GM18498 (cell line): Measurements from ENCODE around the gene IL17REL.

Experiments used
- ATAC-seq: cut with Tn5 transposase; IDR thresholded peaks from one replicate; pipeline ENCODE4 v1.9.1; 2021; ENCODE audit warnings: mild to moderate bottlenecking, moderate library complexity; ENCODE audit not compliant: unreplicated experiment

IL17REL gene

GRCh38 chr22:50046481-50047245 is 34.1 kb upstream of the IL17REL start:
- ATAC-seq = no peak

- ATAC-seq = no peak
Measured at GRCh38 chr22:50046019-50046415, 33.5 kb upstream of the IL17REL start.

GRCh38 chr22:50045211-50046018 is 32.9 kb upstream of the IL17REL start:
- no peak for ATAC-seq

- ATAC-seq = no peak
Measured at GRCh38 chr22:50044485-50045118, 32.0 kb upstream of the IL17REL start.

- no peak for ATAC-seq
Measured at GRCh38 chr22:50041361-50042065, 28.9 kb upstream of the IL17REL start.

- no peak for ATAC-seq
Measured at GRCh38 chr22:50040717-50041116, 28.2 kb upstream of the IL17REL start.

GRCh38 chr22:50039669-50040443 is 27.3 kb upstream of the IL17REL start:
- ATAC-seq = no peak

- ATAC-seq = no peak
Measured at GRCh38 chr22:50035976-50036724, 23.6 kb upstream of the IL17REL start.

GRCh38 chr22:50035131-50035881 is 22.7 kb upstream of the IL17REL start:
- no peak for ATAC-seq

- ATAC-seq = no peak
Measured at GRCh38 chr22:50034126-50035081, 21.8 kb upstream of the IL17REL start.

GRCh38 chr22:50032941-50033601 is 20.5 kb upstream of the IL17REL start:
- ATAC-seq = no peak

GRCh38 chr22:50032109-50032871 is 19.7 kb upstream of the IL17REL start:
- ATAC-seq = no peak

GRCh38 chr22:50031189-50032091 is 18.9 kb upstream of the IL17REL start:
- no peak for ATAC-seq

- ATAC-seq = no peak
Measured at GRCh38 chr22:50030297-50031188, 18.0 kb upstream of the IL17REL start.
